Epithelial cell of esophagus (primary cell): ENCODE results near the gene ADAMTS14.

Source experiments
- DNase-seq: peaks from one replicate; pipeline ENCODE4 v3.0.0; 2010; ENCODE audit warnings: low read depth
- H3K4me3 ChIP-seq: 2 replicates; pipeline ENCODE4 v1.5.1; 2011; ENCODE audit warnings: mild to moderate bottlenecking, low read length, control low read depth
- CTCF ChIP-seq: IDR thresholded peaks from 2 replicates; pipeline ENCODE4 v1.5.1; 2011; ENCODE audit warnings: low read depth, mild to moderate bottlenecking, low read length, control low read depth, inconsistent platforms; ENCODE audit not compliant: insufficient read depth; ENCODE audit errors: missing control alignments

ADAMTS14 gene

GRCh38 chr10:70740406-70741288 is 68.3 kb downstream of the ADAMTS14 start:
- DNase-seq = no peak
- H3K4me3 ChIP-seq = no peak overlapping the region
- TF ChIP-seq CTCF = no peak

- no peak for DNase-seq
- TF ChIP-seq CTCF = no peak
- no peak overlapping the region for H3K4me3 ChIP-seq
Observed at GRCh38 chr10:70742537-70743429, 70.5 kb downstream of the ADAMTS14 start.

- no peak for DNase-seq
- no peak overlapping the region for H3K4me3 ChIP-seq
- TF ChIP-seq CTCF = no peak
Observed at GRCh38 chr10:70743430-70743788, 71.1 kb downstream of the ADAMTS14 start.

GRCh38 chr10:70743879-70744278 is 71.6 kb downstream of the ADAMTS14 start:
- DNase-seq = no peak
- TF ChIP-seq CTCF = no peak
- no peak overlapping the region for H3K4me3 ChIP-seq

GRCh38 chr10:70744617-70745143 is 72.4 kb downstream of the ADAMTS14 start:
- H3K4me3 ChIP-seq = no peak overlapping the region
- no peak for DNase-seq
- no peak for TF ChIP-seq CTCF

- no peak for TF ChIP-seq CTCF
- no peak for DNase-seq
Observed at GRCh38 chr10:70745555-70745954, 73.2 kb downstream of the ADAMTS14 start.

More at GRCh38 chr10:70745555-70745954, 73.2 kb downstream of the ADAMTS14 start:
- no peak overlapping the region for H3K4me3 ChIP-seq
